ENCODE results near the gene ANKRD31. TPM values are rescaled to one million over a fixed set of nuclear protein-coding genes. Genes with fewer than 3 reads are reported as not detected.

Gene ANKRD31
- total RNA-seq, 1 donor from 2014 or later: 0.12 TPM

DNA sequence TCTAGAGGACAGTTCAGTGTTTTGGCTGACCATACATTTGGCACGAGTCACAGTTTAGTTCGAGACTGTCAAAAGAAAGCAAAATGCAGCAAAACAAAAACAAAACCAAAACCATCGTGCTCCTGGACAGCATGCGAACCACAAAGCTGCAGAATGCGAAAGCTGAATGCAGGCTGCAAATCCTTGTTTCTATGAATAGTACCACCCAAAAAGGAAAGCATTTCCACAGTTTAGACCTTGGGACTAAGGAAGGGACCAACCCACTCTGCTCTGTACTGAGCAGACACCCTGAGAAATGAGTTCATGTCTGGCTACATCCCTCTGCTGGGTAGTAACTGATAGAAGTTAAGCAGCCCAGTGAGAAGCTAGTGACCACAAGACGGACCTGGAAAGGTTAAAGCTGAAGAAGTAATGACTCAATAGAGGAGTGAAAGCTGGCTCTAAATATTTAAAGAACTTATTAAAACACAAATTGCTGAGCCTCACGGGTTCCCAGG, 188.2 kb downstream of the ANKRD31 start:
- no peak for DNase-seq (ENCODE audit: low read depth)
- H3K4me3 ChIP-seq (ENCODE audit: low read depth, low read length): peak overlapping the region; percentile 0
- TF ChIP-seq, protein P1, sequence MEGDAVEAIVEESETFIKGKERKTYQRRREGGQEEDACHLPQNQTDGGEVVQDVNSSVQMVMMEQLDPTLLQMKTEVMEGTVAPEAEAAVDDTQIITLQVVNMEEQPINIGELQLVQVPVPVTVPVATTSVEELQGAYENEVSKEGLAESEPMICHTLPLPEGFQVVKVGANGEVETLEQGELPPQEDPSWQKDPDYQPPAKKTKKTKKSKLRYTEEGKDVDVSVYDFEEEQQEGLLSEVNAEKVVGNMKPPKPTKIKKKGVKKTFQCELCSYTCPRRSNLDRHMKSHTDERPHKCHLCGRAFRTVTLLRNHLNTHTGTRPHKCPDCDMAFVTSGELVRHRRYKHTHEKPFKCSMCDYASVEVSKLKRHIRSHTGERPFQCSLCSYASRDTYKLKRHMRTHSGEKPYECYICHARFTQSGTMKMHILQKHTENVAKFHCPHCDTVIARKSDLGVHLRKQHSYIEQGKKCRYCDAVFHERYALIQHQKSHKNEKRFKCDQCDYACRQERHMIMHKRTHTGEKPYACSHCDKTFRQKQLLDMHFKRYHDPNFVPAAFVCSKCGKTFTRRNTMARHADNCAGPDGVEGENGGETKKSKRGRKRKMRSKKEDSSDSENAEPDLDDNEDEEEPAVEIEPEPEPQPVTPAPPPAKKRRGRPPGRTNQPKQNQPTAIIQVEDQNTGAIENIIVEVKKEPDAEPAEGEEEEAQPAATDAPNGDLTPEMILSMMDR (conservative IDR thresholded peaks at IDR 0.05; ENCODE audit: low read depth, low read length): no peak

DNA sequence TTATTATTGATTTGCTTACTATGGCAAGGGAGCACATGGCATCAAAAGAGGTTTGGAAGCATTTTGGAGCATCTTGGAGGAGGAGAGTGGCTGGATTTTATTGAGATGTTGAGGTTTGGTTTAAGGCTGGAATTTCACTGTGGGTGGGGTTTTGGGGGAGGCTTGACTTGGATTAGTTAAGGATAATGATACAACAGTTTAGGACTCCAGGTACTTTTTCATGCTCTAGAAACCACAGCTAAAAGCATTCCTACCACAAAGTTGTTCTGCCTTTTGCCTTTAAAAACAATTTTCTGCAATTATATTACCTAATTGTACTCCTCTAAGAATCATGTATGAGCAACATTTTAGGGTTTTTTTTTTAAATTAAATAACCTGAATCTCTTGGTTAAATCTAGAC, 189.3 kb downstream of the ANKRD31 start:
- no peak overlapping the region for H3K4me3 ChIP-seq (ENCODE audit: low read depth, low read length)
- no peak for DNase-seq (ENCODE audit: low read depth)
- TF ChIP-seq, protein P1 (conservative IDR thresholded peaks at IDR 0.05; ENCODE audit: low read depth, low read length): no peak

DNA sequence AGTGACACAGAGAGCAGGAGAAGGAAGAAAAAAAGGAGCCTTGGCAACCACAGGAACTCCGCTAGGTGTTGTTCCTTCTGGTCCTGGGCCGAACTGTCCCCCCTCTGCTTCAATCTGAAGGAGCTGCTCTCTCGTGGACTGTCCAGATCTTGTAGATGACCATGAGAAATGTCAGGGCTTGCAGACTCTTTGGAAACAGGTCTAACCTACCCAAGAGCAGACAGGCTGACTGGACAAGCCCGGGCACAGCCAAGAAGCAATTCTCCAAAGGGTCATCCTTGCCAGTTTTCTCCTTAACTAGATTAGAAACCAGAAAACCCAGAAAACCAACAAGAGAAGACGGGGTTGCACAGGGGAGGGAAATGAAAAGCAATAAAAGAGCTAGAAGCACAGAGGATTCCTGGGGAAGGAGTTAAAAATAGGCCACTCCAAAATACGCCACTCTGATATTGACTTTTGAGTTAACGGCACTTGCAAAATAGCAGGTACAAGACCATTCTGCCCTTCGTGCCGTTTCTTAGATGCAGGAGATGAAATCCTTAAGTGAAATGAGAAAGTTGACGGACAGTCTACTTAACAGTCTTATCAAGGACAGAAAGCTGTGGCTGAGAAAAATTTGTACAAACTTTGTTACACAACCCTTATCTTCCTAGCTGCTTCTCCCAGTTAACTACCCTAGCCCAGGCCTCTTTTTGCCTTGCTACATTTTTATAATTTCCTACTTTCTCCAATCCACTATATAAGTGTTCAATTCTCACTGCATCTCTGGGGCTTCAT, 190.1 kb downstream of the ANKRD31 start:
- no peak for DNase-seq (ENCODE audit: low read depth)
- TF ChIP-seq, protein P1 (conservative IDR thresholded peaks at IDR 0.05; ENCODE audit: low read depth, low read length): no peak
- H3K4me3 ChIP-seq (ENCODE audit: low read depth, low read length): no peak overlapping the region

DNA sequence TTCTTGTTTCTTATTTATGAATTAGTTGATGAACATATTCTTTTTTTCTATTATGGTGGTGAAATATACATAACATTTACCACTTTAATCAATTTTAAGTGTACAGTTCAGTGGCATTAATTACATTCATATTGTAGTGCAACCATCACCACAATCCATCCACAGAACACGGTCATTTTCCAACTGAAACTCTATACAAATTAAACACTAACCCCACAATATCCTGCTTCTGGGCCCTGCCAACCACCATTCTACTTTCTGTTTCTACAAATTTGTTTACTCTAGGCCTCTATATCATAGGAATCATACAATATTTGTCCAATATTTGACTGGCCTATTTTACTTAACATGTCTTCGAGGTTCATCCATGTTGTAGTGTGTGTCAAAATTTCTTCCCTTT, 191.6 kb downstream of the ANKRD31 start:
- H3K4me3 ChIP-seq (ENCODE audit: low read depth, low read length): no peak overlapping the region
- DNase-seq (ENCODE audit: low read depth): no peak
- TF ChIP-seq, protein P1 (conservative IDR thresholded peaks at IDR 0.05; ENCODE audit: low read depth, low read length): no peak

DNA sequence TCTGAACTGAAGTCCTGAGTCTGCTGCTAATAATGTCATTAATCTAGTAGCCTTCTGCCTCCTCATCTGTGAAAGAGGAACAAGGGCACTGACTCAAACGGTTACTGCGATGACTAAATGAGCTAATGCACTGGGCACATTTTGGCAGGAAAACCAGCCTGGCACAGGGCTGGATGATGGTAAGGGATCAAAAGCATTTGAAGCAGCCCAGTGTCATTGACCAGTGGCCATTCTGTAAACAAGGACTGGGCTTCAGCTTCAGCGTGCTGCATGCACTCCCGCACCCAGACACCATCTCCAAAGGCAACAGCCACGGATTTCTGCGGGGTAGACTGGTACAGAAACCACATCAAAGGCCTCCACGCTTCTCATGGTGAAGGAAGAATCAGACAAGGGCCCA, 192.3 kb downstream of the ANKRD31 start:
- DNase-seq (ENCODE audit: low read depth): peak; percentile 52
- TF ChIP-seq, protein P1 (conservative IDR thresholded peaks at IDR 0.05; ENCODE audit: low read depth, low read length): no peak
- no peak overlapping the region for H3K4me3 ChIP-seq (ENCODE audit: low read depth, low read length)

DNA sequence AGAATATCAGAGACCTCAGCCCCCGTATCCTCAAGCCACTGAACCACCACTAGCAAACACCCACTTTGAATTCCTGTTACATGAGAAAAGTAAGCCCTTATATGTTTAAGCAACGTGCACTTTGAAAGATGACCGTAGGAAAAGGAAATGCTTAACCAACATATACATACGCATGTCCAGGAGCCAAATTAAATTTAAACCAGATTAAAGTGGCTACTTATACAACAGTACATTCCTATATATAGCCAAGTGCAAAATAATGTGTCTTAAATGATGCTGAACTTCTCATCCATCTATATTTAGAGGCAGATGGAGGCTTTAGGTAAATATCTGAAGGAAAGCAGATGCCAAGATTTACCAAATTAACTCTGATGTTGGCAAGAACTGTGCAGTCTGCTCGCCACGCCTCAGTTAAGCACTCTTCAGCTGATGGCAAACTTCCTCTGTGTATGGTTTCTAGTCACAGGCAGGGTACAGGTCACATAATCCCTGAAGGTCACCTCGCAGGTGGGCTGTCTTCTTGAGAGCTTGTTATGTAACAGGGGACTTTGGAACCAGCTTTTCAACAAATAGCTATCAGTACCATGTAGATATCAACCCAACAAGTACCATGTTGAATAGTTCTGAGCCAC, 192.9 kb downstream of the ANKRD31 start:
- TF ChIP-seq, protein P1 (conservative IDR thresholded peaks at IDR 0.05; ENCODE audit: low read depth, low read length): no peak
- H3K4me3 ChIP-seq (ENCODE audit: low read depth, low read length): no peak overlapping the region
- no peak for DNase-seq (ENCODE audit: low read depth)
